ENCODE results near the gene TBC1D3. TPM values are rescaled to one million over a fixed set of nuclear protein-coding genes. Genes with fewer than 3 reads are reported as not detected.
"Not testable (repeated sequence)": the region's sequence is repeated elsewhere in the genome, so short reads cannot be mapped to it uniquely, and the experiment has no call there.

Gene TBC1D3
- total RNA-seq (2022) (not detected in 2 replicates), Bru-seq, nascent RNA (percentile 25 among the genes with signal in this experiment), BruChase-seq, experiment 1, labeled RNA remaining after a 6-hour chase (percentile 26 among the genes with signal in this experiment), BruChase-seq, experiment 2, labeled RNA remaining after a 2-hour chase (percentile 23 among the genes with signal in this experiment)
- long read RNA-seq, partial matches to known transcripts = 5 of 27 reads
- long read RNA-seq, other reads (novel, unspliced or antisense) = 22 of 27 reads

GRCh38 chr17:38192455-38192854, at the start of gene TBC1D3:
Gene TBC1D3 (minus strand): TSS chr17:38192555. CDS start chr17:38191029, 1,526 bp downstream.
- BruUV-seq (replicated peaks) = not testable (repeated sequence)

DNA sequence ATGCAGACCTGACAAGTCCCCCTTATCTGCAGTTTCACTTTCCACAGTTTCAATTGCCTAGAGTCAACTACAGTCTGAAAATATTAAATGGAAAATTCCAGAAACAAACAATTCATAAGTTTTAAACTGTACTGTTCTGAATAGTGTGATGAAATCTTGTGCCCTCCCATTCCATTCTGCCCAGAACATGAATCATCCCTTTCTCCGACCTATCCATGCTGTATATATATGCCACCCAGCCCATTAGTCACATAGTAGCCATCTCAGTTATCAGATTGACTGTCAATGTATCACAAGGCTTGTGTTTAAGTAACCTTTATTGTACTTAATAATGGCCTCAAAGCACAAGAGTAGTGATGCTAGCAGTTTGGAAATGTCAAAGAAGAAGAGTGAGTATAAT, 40.4 kb upstream of the TBC1D3 start:
- H3K4me3 Mint-ChIP-seq (ENCODE audit: low read depth, unreplicated experiment); H3K9me3 Mint-ChIP-seq (ENCODE audit: low read depth, unreplicated experiment); BruUV-seq (replicated peaks); CTCF ChIA-PET; DNase-seq; H3K27ac Mint-ChIP-seq (ENCODE audit: unreplicated experiment); H3K4me1 Mint-ChIP-seq (ENCODE audit: low read depth, unreplicated experiment); intact Hi-C loops (cut with micrococcal nuclease; ENCODE audit: unreplicated experiment); H3K36me3 Mint-ChIP-seq (ENCODE audit: insufficient read depth, unreplicated experiment); H3K27me3 Mint-ChIP-seq (ENCODE audit: unreplicated experiment): not testable (repeated sequence)

More at GRCh38 chr17:38192455-38192854, at the start of gene TBC1D3:
- DNase-seq; H3K9me3 Mint-ChIP-seq (ENCODE audit: low read depth, unreplicated experiment); H3K27ac Mint-ChIP-seq (ENCODE audit: unreplicated experiment); H3K4me3 Mint-ChIP-seq (ENCODE audit: low read depth, unreplicated experiment); H3K36me3 Mint-ChIP-seq (ENCODE audit: insufficient read depth, unreplicated experiment); H3K4me1 Mint-ChIP-seq (ENCODE audit: low read depth, unreplicated experiment); intact Hi-C loops (cut with micrococcal nuclease; ENCODE audit: unreplicated experiment); H3K27me3 Mint-ChIP-seq (ENCODE audit: unreplicated experiment); CTCF ChIA-PET: not testable (repeated sequence)

DNA sequence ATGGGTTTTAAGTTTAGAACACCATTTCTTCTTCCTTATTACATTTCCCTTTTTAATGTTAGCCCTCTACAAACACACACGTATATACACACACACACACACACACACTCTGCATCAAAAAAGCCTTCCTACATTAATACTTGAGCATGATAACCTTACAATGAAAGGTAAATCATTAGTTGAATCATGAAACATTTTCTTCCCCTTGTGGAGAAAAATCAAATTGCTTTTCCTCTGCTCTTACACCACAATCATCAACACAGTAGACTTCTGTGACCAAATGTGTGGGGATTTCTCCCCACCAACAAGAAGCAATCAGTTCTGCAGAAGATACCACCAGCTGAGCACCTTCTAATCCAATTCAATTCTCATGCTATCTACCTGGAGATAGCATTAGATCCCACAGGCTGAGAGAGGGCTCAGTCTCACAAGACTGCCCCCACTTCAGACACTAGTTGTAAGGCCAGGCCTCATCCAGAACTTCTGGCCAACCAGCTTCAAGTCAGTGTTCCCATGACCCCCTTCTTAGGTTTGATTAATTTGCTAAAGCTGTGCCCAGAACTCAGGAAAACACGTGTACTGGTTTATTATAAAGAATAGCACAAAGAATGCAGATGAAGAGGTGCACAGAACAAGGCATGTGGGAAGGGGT, 33.6 kb upstream of the TBC1D3 start:
- BruUV-seq (replicated peaks); CTCF ChIA-PET; H3K27me3 Mint-ChIP-seq (ENCODE audit: unreplicated experiment); H3K4me1 Mint-ChIP-seq (ENCODE audit: low read depth, unreplicated experiment); intact Hi-C loops (cut with micrococcal nuclease; ENCODE audit: unreplicated experiment); H3K27ac Mint-ChIP-seq (ENCODE audit: unreplicated experiment); DNase-seq; H3K36me3 Mint-ChIP-seq (ENCODE audit: insufficient read depth, unreplicated experiment); H3K9me3 Mint-ChIP-seq (ENCODE audit: low read depth, unreplicated experiment); H3K4me3 Mint-ChIP-seq (ENCODE audit: low read depth, unreplicated experiment): not testable (repeated sequence)

DNA sequence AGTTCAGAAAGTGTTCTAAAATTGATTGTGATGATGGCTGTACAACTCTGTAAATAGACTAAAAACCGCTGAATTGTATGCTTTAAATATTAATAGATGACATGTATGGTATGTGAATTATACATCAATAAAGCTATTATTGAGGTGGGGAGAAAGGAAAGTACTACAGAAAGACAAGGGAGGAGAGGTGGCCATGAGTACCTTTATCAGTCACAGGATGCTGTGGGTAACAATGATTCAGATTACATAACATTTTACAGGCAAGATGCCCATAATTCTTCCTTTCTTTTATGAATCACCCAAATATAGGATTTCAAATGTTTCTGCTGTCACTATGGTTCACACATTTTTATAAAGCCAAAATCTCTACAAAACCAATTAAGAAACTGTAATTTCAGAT, 28.5 kb upstream of the TBC1D3 start:
- H3K4me3 Mint-ChIP-seq (ENCODE audit: low read depth, unreplicated experiment); H3K27me3 Mint-ChIP-seq (ENCODE audit: unreplicated experiment); H3K4me1 Mint-ChIP-seq (ENCODE audit: low read depth, unreplicated experiment); H3K27ac Mint-ChIP-seq (ENCODE audit: unreplicated experiment); intact Hi-C loops (cut with micrococcal nuclease; ENCODE audit: unreplicated experiment); BruUV-seq (replicated peaks); DNase-seq; H3K9me3 Mint-ChIP-seq (ENCODE audit: low read depth, unreplicated experiment); CTCF ChIA-PET; H3K36me3 Mint-ChIP-seq (ENCODE audit: insufficient read depth, unreplicated experiment): not testable (repeated sequence)

DNA sequence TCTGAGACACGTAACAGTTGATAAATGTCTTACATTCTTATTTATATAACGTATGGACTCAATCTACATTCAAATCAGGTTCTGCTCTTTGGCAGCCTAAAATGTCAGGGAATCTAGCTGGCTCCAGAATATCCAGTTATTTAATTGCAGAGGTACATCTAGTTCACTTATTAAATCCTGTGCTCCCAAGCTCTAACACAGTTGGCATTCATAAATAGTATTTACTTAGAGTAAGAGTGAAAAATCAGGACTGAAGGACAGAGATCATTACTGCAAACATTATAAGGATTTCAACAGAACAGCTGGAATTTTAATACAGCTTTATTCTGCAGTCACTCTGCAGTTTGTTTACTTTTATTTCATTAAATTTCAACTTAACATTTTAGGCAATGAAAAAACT, 7.9 kb upstream of the TBC1D3 start:
- H3K4me3 Mint-ChIP-seq (ENCODE audit: low read depth, unreplicated experiment); H3K4me1 Mint-ChIP-seq (ENCODE audit: low read depth, unreplicated experiment); DNase-seq; H3K27ac Mint-ChIP-seq (ENCODE audit: unreplicated experiment); H3K27me3 Mint-ChIP-seq (ENCODE audit: unreplicated experiment); H3K36me3 Mint-ChIP-seq (ENCODE audit: insufficient read depth, unreplicated experiment); H3K9me3 Mint-ChIP-seq (ENCODE audit: low read depth, unreplicated experiment); CTCF ChIA-PET; intact Hi-C loops (cut with micrococcal nuclease; ENCODE audit: unreplicated experiment); BruUV-seq (replicated peaks): not testable (repeated sequence)

GRCh38 chr17:38134860-38135259, 57.5 kb downstream of the TBC1D3 start:
- H3K27ac Mint-ChIP-seq (ENCODE audit: unreplicated experiment); H3K4me1 Mint-ChIP-seq (ENCODE audit: low read depth, unreplicated experiment); H3K9me3 Mint-ChIP-seq (ENCODE audit: low read depth, unreplicated experiment); H3K27me3 Mint-ChIP-seq (ENCODE audit: unreplicated experiment); H3K36me3 Mint-ChIP-seq (ENCODE audit: insufficient read depth, unreplicated experiment); H3K4me3 Mint-ChIP-seq (ENCODE audit: low read depth, unreplicated experiment); BruUV-seq (replicated peaks); intact Hi-C loops (cut with micrococcal nuclease; ENCODE audit: unreplicated experiment); CTCF ChIA-PET: not testable (repeated sequence)
- peak; percentile 7 for DNase-seq

Other genes starting within 250 kb of the TBC1D3 start
- 147 and 156 TPM in 2 replicates for gene TBC1D3L, start 203.5 kb downstream of the TBC1D3 start, total RNA-seq (2022)
- 3.1 and 4.7 TPM in 2 replicates for gene TBC1D3D, start 188.6 kb downstream of the TBC1D3 start, total RNA-seq (2022)
- gene TBC1D3C, start 123.9 kb downstream of the TBC1D3 start, total RNA-seq (2022) = not detected in 2 replicates
- 0.37 TPM in 1 of 2 replicates, not detected in the other for gene TBC1D3E, start 64.6 kb downstream of the TBC1D3 start, total RNA-seq (2022)
- gene MRPL45, start 104.6 kb upstream of the TBC1D3 start, total RNA-seq (2022) = 171 and 174 TPM in 2 replicates
- gene GPR179, start 151.4 kb upstream of the TBC1D3 start, total RNA-seq (2022) = 0.45 and 0.69 TPM in 2 replicates
- gene SOCS7, start 159.3 kb upstream of the TBC1D3 start, total RNA-seq (2022) = 68.3 and 83.6 TPM in 2 replicates
- gene ARHGAP23, start 235.9 kb upstream of the TBC1D3 start, total RNA-seq (2022) = 140 and 304 TPM in 2 replicates

Data from Calu3 (cell line).